ENCODE data around the gene SLC1A2. TPM values are rescaled to one million over a fixed set of nuclear protein-coding genes. Genes with fewer than 3 reads are reported as not detected.

The SLC1A2 gene
- total RNA-seq, 1 donor from 2014 or later = 0.07 TPM

DNA sequence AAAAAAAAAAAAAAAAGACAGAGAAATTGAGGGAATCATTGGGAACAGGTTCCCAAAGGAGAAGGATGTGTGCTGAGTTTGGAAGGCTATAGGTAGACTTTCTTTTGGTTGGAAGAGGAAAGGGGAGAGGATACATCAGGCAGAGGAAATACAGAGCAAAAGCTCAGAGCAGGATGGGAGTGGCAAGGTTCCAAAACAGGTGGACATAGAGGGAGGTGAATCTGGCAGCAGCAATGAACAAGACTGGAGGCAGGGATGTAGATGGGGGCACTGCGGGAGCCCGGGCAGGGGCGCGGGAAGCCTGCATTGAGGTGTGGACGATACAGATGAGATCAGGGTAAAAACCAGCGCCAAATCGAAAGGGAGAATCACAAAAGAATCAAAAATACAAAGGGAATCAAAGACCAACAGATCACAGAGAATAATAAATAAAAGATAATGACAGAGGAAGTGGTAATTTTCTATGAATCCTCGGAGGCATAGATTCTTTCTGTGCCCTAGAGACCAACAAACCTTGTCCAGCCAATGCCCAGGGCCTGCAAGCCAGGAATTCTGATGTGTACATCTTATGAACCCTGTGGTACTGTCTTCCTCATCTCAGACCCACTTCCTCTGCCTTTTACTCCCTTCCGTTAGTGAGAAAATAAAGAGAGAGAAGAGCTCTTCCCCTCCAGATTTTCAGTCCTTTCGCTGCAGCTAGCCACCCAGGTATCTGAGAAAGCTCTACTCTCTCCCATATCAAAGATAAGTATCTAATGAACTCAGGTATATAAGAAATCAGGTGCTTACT lies 70.3 kb downstream of the SLC1A2 start:
- Mint-ChIP-seq H3K36me3 (ENCODE audit: insufficient read depth) (no peaks in the 10 kb centered on the region), H3K4me3 (ENCODE audit: low read depth) (no peak overlapping the region), H3K27ac (no peak overlapping the region), H3K4me1 (ENCODE audit: low read depth) (no peaks in the 10 kb centered on the region), H3K27me3 (peaks cover 17% of the 10 kb centered on the region), H3K9me3 (ENCODE audit: low read depth) (no peaks in the 10 kb centered on the region)
- TF ChIP-seq, protein P1, sequence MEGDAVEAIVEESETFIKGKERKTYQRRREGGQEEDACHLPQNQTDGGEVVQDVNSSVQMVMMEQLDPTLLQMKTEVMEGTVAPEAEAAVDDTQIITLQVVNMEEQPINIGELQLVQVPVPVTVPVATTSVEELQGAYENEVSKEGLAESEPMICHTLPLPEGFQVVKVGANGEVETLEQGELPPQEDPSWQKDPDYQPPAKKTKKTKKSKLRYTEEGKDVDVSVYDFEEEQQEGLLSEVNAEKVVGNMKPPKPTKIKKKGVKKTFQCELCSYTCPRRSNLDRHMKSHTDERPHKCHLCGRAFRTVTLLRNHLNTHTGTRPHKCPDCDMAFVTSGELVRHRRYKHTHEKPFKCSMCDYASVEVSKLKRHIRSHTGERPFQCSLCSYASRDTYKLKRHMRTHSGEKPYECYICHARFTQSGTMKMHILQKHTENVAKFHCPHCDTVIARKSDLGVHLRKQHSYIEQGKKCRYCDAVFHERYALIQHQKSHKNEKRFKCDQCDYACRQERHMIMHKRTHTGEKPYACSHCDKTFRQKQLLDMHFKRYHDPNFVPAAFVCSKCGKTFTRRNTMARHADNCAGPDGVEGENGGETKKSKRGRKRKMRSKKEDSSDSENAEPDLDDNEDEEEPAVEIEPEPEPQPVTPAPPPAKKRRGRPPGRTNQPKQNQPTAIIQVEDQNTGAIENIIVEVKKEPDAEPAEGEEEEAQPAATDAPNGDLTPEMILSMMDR (IDR thresholded peaks at IDR 0.05; ENCODE audit: unreplicated experiment) = no peak
- no peak for DNase-seq (ENCODE audit: low spot score, unreplicated experiment)

GRCh38 chr11:35347921-35348331 lies 71.4 kb downstream of the SLC1A2 start:
- Mint-ChIP-seq H3K4me3 (ENCODE audit: low read depth) (no peak overlapping the region), H3K36me3 (ENCODE audit: insufficient read depth) (no peaks in the 10 kb centered on the region), H3K27me3 (peaks cover 14% of the 10 kb centered on the region), H3K4me1 (ENCODE audit: low read depth) (no peaks in the 10 kb centered on the region), H3K27ac (no peak overlapping the region), H3K9me3 (ENCODE audit: low read depth) (no peaks in the 10 kb centered on the region)
- no peak for DNase-seq (ENCODE audit: low spot score, unreplicated experiment)
- TF ChIP-seq, protein P1 (IDR thresholded peaks at IDR 0.05; ENCODE audit: unreplicated experiment) = no peak

DNA sequence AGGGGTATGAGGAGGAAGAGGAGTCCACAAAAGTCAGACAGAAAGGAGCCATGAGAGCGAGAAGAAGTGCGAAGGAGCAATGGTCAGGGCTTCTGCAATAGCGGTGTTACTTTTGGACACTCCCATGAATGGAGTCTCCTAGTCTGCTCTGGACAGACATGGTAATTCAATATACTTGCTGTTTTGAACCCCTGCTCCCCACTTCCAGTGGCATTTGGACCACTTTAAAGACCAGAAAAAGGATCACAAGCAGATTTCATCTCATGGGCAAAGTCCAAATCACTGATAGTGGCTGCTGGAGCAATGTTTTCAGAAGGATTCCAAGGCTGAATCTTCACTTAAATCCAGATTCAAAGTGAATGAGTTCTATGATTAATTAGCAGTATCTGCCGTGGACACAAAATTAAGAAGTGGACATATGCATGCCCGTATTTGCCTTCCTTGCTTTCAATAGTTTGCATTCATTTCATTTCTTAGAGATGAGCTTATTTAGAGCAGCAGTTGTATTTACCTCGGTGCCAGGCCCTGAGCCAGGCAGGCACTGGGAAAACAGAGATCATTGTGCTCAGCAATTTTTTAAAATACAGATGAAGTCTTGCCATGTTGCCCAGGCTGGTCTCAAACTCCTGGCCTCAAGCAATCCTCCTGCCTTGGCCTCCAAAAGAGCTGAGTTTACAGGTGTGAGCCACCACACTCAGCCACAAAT lies 72.0 kb downstream of the SLC1A2 start:
- H3K27me3 Mint-ChIP-seq = peaks cover 14% of the 10 kb centered on the region
- no peak for DNase-seq (ENCODE audit: low spot score, unreplicated experiment)
- no peak overlapping the region for H3K27ac Mint-ChIP-seq

GRCh38 chr11:35346472-35347156 lies 72.7 kb downstream of the SLC1A2 start:
- H3K36me3 Mint-ChIP-seq (ENCODE audit: insufficient read depth) = no peaks in the 10 kb centered on the region
- no peak overlapping the region for H3K27ac Mint-ChIP-seq
- no peak for DNase-seq (ENCODE audit: low spot score, unreplicated experiment)
- no peaks in the 10 kb centered on the region for H3K9me3 Mint-ChIP-seq (ENCODE audit: low read depth)
- H3K27me3 Mint-ChIP-seq = peaks cover 14% of the 10 kb centered on the region
- H3K4me1 Mint-ChIP-seq (ENCODE audit: low read depth) = no peaks in the 10 kb centered on the region
- TF ChIP-seq, protein P1 (IDR thresholded peaks at IDR 0.05; ENCODE audit: unreplicated experiment) = no peak
- no peak overlapping the region for H3K4me3 Mint-ChIP-seq (ENCODE audit: low read depth)

More for the DNA sequence above, 72.0 kb downstream of the SLC1A2 start:
- Mint-ChIP-seq H3K36me3 (ENCODE audit: insufficient read depth) (no peaks in the 10 kb centered on the region), H3K4me3 (ENCODE audit: low read depth) (no peak overlapping the region), H3K4me1 (ENCODE audit: low read depth) (no peaks in the 10 kb centered on the region), H3K9me3 (ENCODE audit: low read depth) (no peaks in the 10 kb centered on the region)
- TF ChIP-seq, protein P1 (IDR thresholded peaks at IDR 0.05; ENCODE audit: unreplicated experiment) = no peak
